Activated gamma-delta T cell treated with Interleukin-2 at 50 U/mL for 16 hours (primary cell): ENCODE measurements around the gene CSAG2.
"Not testable (repeated sequence)": the region's sequence is repeated elsewhere in the genome, so short reads cannot be mapped to it uniquely, and the experiment has no call there.

ENCODE experiments used
- DNase-seq: peaks from one replicate; pipeline ENCODE4 v3.0.0-alpha.2; 2020

The CSAG2 gene, protein sequence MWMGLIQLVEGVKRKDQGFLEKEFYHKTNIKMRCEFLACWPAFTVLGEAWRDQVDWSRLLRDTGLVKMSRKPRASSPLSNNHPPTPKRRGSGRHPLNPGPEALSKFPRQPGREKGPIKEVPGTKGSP

DNA sequence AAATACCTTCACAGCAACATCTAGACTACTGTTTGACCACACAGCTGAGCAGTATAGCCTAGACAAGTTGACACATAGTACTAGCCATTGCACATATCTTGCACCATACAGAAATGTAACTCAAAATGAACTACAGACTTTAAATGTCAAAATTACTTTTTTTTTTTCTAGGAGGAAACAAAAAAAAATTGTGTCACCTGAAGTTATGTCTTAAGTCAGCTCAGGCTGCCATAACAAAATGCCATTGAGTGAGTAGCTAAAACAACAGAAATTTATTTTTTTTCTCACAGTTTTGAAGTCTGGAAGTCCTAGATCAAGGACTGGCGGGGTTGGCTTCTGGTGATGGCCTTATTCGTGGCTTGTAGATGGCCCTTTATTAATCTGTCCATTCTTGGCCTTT, at the start of gene CSAG2:
CSAG2 (minus strand) TSS at position 101 of the 400 bp plus-strand sequence. CDS start 161 bp downstream, outside the sequence.
- not testable (repeated sequence) for DNase-seq

DNA sequence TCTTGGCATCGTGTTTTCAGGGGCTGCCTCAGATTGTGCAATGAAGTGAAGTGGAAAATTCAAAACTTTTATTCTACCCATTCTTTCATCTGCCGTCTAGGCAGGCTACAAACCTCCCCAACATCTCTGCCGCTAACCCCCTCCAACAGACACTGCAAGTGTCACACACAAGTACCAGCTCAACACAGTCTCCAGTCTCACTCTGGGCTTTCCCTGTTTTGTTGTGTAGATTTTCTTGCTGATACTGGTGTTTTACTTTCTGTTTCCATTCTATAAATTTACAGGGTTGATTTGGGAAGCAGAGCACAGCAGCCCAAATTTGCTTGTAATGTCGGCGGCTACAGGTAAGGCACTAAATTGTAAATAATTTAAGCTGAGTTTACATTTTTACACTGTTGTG, 45.8 kb upstream of the CSAG2 start:
- DNase-seq = not testable (repeated sequence)

DNA sequence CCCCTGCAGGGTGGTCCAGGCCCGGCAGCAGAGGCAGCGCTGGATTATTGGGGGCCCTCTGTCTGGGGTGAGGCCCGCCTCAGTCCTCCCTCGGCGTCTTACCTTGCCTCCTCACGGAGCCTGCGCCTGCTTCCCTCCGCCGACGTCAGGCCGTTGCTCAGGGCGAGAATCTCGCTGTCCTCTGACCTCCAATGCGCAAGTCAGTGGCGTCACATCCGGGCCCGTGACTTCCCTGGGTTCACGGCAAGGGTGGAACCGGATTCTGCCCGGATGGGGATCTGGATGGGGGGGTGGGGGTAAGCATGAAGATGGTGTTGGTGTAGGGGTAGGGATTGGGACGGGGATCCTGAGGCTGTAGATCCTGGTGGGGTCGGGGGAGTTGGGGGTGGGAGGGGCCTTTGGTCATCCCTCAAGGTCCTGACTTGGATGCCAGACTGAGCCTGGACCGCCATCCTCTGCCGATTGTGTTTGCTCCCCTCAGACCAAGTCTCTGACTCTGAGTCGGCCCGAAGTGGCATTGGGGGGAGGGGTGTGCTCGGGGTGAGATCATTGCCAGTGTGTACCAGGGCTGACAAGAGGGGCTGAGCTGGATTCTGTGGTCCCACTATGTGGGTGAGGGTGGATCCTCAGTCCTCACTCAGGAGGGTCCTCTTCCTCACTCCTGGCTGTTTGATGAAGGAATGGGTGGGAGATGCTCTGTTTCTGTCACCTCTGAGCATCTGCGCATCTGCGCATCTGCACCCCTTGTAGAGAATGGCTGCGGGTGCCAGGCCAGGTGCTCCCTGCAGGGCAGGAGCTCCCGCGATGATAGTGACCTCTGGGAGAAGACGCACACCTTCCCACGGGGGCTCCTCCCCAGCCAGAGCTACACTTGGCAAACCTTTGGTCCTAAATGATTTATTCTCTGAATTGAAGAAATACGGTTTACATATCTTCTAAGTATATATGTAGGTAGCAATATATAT, 44.9 kb upstream of the CSAG2 start, which contains the start of gene MAGEA2:
MAGEA2 (minus strand) TSS at position 157 of the 965 bp plus-strand sequence. CDS start 2,479 bp downstream, outside the sequence.
- DNase-seq = not testable (repeated sequence)

DNA sequence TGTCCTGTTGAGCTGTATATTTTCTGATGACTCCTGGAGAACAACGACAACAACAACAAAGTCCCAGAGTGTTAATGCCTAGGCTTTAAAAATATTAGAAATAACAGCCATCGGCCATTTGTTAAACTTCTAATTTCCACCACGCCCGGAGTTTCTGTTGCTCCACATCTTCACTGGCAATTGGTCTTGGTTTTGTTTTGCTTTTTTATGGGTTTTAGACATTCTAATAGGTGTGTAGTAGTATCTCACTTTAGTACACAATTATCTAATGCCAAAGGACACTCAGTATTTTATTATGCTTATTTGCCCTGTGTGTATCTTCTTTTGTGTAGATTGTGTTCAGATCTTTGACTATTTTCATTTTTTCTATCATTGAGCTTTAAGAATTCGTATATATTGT, 29.5 kb upstream of the CSAG2 start:
- DNase-seq = no peak

DNA sequence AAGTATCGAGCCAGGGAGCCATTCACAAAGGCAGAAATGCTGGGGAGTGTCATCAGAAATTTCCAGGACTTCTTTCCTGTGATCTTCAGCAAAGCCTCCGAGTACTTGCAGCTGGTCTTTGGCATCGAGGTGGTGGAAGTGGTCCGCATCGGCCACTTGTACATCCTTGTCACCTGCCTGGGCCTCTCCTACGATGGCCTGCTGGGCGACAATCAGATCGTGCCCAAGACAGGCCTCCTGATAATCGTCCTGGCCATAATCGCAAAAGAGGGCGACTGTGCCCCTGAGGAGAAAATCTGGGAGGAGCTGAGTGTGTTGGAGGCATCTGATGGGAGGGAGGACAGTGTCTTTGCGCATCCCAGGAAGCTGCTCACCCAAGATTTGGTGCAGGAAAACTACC, 27.5 kb upstream of the CSAG2 start:
- DNase-seq = not testable (repeated sequence)

DNA sequence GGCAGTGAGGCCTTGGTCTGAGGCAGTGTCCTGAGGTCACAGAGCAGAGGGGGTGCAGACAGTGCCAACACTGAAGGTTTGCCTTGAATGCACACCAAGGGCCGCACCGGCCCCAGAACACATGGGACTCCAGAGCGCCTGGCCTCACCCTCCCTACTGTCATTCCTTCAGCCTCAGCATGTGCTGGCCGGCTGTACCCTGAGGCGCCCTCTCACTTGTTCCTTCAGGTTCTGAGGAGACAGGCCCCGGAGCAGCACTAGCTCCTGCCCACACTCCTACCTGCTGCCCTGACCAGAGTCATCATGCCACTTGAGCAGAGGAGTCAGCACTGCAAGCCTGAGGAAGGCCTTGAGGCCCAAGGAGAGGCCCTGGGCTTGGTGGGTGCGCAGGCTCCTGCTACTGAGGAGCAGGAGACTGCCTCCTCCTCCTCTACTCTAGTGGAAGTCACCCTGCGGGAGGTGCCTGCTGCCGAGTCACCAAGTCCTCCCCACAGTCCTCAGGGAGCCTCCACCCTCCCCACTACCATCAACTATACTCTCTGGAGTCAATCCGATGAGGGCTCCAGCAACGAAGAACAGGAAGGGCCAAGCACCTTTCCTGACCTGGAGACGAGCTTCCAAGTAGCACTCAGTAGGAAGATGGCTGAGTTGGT, 26.9 kb upstream of the CSAG2 start:
- DNase-seq = no peak

DNA sequence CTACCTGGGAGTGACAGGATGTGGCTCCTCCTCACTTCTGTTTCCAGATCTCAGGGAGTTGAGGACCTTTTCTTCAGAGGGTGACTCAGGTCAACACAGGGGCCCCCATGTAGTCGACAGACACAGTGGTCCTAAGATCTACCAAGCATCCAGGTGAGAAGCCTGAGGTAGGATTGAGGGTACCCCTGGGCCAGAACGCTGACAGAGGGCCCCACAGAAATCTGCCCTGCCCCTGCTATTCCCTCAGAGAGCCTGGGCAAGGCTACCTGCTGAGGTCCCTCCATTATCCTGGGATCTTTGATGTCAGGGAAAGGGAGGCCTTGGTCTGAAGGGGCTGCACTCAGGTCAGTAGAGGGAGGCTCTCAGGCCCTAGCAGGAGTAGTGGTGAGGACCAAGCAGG, 26.0 kb upstream of the CSAG2 start:
- no peak for DNase-seq

DNA sequence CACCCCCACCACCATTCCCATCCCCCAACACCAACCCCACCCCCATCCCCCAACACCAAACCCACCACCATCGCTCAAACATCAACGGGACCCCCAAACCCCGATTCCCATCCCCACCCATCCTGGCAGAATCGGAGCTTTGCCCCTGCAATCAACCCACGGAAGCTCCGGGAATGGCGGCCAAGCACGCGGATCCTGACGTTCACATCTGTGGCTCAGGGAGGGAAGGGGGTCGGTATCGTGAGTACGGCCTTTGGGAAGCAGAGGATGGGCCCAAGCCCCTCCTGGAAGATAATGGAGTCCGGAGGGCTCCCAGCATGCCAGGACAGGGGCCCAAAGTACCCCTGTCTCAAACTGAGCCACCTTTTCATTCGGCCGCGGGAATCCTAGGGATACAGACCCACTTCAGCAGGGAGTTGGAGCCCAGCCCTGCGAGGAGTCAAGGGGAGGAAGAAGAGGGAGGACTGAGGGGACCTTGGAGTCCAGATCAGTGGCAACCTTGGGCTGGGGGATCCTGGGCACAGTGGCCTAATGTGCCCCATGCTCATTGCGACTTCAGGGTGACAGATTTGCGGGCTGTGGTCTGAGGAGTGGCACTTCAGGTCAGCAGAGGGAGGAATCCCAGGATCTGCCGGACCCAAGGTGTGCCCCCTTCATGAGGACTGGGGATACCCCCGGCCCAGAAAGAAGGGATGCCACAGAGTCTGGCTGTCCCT, 25.2 kb upstream of the CSAG2 start:
- not testable (repeated sequence) for DNase-seq

DNA sequence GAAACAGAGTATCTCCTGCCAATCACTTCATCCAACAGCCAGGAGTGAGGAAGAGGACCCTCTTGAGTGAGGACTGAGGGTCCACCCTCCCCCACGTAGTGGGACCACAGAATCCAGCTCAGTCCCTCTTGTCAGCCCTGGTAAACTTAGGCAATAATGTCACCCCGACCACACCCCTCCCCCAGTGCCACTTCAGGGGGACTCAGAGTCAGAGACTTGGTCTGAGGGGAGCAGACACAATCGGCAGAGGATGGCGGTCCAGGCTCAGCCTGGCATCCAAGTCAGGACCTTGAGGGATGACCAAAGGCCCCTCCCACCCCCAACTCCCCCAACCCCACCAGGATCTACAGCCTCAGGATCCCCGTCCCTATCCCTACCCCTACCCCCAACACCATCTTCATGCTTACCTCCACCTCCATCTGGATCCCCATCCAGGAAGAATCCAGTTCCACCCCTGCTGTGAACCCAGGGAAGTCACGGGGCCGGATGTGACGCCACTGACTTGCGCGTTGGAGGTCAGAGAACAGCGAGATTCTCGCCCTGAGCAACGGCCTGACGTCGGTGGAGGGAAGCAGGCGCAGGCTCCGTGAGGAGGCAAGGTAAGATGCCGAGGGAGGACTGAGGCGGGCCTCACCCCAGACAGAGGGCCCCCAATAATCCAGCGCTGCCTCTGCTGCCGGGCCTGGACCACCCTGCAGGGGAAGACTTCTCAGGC, 24.3 kb upstream of the CSAG2 start, which contains the start of the genes CSAG1 and MAGEA12:
CSAG1 (minus strand) TSS at position 461 of the 715 bp plus-strand sequence. CDS start 1,261 bp downstream, outside the sequence.
MAGEA12 (plus strand) TSS at position 497 of the 715 bp plus-strand sequence. CDS start 2,405 bp downstream, outside the sequence.
- no peak for DNase-seq

DNA sequence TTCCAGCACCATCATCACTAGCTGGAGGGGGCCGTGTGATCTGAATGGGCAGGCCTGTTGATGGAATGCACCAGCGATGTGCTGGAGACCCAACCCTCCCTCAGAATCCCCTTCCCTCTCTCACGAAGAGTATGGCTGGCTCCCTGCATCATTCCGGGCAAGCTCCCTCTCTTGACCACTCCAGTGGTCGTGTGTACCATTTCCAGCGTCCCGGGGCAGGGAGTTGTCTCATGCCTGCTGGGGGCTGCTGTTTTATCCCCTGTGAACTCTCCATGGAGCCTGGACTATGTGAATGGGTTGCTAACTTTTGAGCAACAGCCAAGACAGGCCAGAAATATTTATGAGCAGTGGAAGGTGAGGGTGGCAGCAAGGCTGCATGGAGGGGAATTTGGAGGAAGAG, 16.3 kb upstream of the CSAG2 start:
- DNase-seq = no peak

DNA sequence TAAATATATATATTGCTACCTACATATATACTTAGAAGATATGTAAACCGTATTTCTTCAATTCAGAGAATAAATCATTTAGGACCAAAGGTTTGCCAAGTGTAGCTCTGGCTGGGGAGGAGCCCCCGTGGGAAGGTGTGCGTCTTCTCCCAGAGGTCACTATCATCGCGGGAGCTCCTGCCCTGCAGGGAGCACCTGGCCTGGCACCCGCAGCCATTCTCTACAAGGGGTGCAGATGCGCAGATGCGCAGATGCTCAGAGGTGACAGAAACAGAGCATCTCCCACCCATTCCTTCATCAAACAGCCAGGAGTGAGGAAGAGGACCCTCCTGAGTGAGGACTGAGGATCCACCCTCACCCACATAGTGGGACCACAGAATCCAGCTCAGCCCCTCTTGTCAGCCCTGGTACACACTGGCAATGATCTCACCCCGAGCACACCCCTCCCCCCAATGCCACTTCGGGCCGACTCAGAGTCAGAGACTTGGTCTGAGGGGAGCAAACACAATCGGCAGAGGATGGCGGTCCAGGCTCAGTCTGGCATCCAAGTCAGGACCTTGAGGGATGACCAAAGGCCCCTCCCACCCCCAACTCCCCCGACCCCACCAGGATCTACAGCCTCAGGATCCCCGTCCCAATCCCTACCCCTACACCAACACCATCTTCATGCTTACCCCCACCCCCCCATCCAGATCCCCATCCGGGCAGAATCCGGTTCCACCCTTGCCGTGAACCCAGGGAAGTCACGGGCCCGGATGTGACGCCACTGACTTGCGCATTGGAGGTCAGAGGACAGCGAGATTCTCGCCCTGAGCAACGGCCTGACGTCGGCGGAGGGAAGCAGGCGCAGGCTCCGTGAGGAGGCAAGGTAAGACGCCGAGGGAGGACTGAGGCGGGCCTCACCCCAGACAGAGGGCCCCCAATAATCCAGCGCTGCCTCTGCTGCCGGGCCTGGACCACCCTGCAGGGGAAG, 5.0 kb upstream of the CSAG2 start, which contains the start of gene MAGEA2B:
MAGEA2B (plus strand) TSS at position 814 of the 973 bp plus-strand sequence. CDS start 2,479 bp downstream, outside the sequence.
- not testable (repeated sequence) for DNase-seq

DNA sequence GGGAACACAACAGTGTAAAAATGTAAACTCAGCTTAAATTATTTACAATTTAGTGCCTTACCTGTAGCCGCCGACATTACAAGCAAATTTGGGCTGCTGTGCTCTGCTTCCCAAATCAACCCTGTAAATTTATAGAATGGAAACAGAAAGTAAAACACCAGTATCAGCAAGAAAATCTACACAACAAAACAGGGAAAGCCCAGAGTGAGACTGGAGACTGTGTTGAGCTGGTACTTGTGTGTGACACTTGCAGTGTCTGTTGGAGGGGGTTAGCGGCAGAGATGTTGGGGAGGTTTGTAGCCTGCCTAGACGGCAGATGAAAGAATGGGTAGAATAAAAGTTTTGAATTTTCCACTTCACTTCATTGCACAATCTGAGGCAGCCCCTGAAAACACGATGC, 4.1 kb upstream of the CSAG2 start:
- not testable (repeated sequence) for DNase-seq

DNA sequence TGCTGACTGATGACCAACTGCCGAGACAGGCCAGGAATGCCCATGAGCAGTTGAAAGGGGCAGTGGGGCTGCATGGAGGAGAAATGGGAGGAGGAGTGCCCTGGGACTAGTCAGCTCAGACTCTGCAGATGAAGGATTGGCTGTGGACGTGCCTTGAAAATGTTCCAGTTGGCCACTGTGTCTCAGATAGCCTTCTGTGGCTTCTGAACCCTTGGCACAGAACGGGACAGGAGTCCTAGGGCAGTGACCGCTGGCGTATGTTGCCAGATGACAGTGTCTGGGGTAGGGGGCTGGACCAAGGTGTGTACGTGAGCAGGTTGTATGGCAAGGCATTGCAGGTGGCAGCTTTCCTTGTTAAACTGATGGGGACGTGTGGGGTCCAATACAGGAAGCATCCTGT, 2.6 kb downstream of the CSAG2 start:
- not testable (repeated sequence) for DNase-seq

DNA sequence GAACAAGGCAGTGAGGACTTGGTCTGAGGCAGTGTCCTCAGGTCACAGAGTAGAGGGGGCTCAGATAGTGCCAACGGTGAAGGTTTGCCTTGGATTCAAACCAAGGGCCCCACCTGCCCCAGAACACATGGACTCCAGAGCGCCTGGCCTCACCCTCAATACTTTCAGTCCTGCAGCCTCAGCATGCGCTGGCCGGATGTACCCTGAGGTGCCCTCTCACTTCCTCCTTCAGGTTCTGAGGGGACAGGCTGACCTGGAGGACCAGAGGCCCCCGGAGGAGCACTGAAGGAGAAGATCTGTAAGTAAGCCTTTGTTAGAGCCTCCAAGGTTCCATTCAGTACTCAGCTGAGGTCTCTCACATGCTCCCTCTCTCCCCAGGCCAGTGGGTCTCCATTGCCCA, 8.7 kb downstream of the CSAG2 start:
- not testable (repeated sequence) for DNase-seq

DNA sequence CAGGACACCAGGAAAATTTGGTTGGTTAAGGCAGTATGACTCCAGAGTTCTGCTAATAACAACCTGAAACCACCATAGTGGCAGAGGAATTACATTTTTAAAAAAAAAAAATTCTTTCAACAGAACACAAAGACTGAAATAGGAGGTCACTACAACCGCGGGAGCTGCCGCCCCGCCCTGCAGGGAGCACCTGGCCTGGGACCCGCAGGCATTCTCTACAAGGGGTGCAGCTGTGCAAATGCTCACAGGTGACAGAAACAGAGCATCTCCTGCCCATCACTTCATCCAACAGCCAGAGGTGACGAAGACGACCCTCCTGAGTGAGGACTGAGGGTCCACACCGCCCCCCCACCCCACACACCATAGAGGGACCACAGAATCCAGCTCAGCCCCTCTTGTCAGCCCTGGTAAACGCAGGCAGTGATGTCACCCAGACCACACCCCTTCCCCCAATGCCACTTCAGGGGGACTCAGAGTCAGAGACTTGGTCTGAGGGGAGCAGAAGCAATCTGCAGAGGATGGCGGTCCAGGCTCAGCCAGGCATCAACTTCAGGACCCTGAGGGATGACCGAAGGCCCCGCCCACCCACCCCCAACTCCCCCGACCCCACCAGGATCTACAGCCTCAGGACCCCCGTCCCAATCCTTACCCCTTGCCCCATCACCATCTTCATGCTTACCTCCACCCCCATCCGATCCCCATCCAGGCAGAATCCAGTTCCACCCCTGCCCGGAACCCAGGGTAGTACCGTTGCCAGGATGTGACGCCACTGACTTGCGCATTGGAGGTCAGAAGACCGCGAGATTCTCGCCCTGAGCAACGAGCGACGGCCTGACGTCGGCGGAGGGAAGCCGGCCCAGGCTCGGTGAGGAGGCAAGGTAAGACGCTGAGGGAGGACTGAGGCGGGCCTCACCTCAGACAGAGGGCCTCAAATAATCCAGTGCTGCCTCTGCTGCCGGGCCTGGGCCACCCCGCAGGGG, 10.8 kb downstream of the CSAG2 start, which contains the start of gene MAGEA3:
MAGEA3 (plus strand) TSS at position 843 of the 980 bp plus-strand sequence. CDS start 2,039 bp downstream, outside the sequence.
- not testable (repeated sequence) for DNase-seq

DNA sequence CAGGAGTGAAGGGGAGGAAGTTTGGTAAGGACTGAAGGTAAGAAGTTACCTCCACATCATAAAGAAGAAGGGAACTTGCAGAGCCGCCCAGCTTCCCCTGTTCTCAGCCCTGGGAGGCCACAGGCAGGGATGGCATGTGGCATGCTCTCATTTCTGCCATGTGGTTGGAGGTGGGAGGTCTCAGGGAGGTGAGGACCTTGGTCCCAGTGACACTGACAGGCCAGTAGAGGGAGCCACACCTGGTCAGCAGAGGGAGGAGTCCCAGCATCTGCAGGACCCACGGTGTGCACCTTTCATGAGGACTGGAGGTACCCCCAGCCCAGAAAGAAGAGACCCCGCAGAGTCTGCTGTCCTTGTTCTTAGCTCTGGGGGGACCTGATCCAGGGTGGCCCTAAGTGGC, 28.1 kb downstream of the CSAG2 start:
- not testable (repeated sequence) for DNase-seq

DNA sequence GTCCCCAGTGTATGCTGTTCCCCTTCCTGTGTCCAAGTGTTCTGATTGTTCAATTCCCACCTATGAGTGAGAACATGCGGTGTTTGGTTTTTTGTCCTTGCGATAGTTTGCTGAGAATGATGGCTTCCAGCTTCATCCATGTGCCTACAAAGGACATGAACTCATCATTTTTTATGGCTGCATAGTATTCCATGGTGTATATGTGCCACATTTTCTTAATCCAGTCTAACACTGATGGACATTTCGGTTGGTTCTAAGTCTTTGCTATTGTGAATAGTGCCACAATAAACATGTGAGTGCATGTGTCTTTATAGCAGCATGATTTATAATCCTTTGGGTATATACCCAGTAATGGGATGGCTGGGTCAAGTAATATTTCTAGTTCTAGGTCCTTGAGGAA, 34.4 kb downstream of the CSAG2 start:
- not testable (repeated sequence) for DNase-seq

DNA sequence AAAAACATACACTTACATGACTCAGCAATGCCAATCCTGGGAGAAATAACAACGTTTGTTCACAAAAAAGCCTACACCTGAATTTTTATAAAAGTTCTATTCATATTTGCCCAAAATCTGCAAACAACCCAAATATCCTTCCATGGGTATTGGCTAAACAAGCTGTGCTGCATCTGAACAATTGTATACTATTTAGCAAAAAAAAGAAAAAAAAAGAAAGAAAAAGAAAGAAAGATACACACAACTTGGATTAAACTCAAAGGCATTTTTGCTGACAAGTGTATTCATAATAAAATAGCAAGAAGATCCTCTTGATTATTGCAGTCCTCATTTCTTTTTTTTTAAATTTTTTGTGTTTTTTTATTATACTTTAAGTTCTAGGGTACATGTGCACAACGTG, 34.9 kb downstream of the CSAG2 start:
- no peak for DNase-seq

DNA sequence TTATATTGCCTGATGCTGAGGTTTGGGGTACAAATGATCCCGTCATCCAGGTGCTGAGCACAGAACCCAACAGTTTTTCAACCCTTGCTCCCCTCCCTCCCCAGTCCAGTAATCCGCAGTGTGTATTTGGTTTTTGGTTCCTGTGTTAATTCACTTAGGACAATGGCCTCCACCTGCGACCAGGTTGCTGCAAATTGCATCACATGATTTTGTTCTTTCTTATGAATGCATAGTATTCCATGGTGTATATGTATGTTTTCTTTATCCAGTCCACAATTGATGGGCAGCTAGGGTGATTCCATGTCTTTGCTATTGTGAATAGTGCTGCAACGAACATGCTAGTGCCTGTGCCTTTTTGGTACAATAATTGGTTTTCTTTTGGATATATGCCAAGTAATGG, 46.0 kb downstream of the CSAG2 start:
- DNase-seq = no peak
